ENCODE measurements around the gene DMC1. TPM values are rescaled to one million over a fixed set of nuclear protein-coding genes. Genes with fewer than 3 reads are reported as not detected.

The DMC1 gene
- polyA plus RNA-seq, 10 donors = 3.5 to 9.7 (median 5.4) TPM

DNA sequence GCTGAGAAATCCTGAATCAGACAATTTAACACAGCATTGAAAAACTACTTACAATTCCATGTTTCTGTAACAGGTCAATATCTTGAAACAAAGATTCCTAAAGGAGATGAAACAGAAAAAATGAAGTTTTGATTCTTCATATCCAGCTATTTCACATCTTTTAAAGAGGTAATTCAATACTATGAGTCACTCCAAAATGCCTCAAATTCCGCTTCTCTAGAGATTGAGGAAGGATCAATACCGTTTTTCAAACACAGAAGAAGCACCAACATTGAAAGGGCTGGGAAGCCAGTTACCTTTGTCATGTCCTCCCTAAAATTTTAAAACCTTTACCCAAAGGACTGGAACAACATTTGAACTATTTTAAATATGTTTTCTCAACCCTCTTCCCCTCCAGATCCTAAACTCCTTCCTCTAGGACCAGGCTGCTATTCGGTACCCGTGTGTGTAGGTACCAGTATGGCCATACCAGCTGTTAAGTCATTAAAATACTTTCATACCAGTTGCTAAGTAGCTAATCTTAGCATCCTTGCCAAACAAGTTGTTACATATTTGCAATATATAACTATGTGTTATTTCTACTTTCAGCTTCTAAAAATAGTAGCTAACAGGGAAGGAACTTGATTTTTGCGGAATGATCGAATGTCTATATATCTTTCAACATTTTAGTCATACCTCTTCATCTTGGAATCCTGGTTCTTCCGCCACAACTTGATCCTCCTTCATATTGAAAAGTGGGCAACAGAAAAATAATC is 2.3 kb downstream of the DMC1 start:
- DNase-seq = peak in 1 of 3 donors; percentile 12

DNA sequence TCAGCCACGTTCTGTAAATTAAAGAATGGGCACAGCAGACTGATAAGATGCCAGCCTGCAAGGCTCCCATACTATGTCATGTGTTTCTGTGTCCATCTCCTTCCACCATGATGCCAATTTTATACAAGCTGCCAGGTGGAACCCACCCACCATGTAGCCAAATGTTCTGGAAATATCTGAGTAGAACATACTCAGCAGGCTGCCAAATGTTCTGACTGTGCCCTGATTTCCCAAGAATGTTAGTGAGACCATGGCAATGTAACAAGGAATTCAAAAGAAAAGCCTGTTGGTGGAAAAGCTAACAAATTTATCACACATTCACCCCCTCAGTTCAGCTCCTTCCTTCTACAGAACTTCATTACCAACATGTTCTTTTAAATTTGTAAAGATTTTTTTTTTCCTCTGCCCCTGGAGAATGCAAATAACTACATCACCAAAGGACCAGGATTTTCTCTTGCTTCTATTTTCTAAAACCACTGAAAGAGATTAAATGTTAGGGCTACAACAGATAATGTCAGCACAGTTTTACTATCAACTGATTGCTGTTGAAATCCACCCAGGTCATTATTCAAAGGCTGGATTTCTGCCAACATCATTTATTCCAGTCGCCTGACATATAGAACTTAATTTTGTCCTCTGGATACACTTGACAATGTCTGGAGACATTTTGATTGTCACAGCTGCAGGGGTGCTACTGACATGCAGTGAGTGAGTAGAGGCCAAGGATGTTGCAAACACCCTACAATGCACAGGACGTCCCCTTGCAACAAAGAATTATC is 3.1 kb downstream of the DMC1 start:
- peak in 1 of 3 donors; percentile 4 for DNase-seq

DNA sequence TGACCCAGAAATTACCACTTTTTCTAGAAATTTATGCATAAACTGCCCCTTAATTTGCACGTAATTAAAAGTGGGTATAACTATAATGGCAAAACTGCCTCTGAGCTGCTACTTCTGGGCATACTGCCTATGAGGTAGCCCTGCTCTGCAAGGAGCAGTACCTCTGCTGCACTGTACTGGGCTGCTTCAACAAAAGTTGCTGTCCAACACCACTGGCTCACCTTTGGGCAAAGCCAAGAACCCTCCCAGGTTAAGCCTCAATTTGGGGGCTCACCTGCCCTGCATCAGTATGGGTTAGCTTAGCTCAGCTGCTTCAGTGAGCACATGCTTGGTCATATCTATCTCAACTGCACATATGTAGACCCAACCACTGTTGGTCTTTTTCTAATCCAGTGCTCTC is 4.5 kb downstream of the DMC1 start:
- no peak for DNase-seq

DNA sequence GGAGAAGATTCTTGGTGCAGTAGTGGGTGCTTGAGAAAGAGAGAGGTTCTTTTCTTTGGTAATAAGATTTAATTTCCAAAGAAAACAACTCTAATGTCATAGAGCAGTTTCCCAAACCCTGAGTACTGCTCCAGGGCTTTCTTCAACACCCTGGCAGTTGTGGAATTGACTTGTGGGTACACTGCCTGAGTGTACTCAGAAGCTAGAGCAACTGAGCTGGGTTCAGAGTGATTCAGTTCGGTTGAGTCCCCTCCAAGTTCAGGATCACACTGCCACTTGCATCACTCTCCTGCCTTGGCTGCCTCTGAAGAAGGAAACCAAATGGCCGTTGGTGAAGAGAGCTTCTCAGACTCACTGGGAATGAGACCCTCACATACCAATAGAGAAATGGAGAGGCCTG is 5.3 kb downstream of the DMC1 start:
- DNase-seq = no peak

DNA sequence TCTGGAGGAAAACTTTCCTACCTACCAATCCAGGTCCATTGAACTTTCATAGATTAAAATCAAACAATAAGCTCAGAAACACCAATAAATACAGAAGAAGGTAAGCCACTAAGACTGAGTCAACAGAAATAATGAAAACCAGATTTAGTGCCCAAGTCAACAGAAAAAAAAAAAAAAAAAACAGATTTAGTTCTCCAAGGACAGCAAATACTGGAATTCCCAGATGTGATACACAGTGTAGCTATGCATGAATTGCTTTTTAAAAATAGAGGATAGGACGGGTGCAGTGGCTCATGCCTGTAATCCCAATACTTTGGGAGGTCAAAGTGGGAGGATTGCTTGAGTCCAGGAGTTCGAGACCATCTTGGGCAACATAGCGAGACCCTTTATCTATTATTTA is 15.7 kb downstream of the DMC1 start:
- peak in 1 of 3 donors; percentile 34 for DNase-seq

DNA sequence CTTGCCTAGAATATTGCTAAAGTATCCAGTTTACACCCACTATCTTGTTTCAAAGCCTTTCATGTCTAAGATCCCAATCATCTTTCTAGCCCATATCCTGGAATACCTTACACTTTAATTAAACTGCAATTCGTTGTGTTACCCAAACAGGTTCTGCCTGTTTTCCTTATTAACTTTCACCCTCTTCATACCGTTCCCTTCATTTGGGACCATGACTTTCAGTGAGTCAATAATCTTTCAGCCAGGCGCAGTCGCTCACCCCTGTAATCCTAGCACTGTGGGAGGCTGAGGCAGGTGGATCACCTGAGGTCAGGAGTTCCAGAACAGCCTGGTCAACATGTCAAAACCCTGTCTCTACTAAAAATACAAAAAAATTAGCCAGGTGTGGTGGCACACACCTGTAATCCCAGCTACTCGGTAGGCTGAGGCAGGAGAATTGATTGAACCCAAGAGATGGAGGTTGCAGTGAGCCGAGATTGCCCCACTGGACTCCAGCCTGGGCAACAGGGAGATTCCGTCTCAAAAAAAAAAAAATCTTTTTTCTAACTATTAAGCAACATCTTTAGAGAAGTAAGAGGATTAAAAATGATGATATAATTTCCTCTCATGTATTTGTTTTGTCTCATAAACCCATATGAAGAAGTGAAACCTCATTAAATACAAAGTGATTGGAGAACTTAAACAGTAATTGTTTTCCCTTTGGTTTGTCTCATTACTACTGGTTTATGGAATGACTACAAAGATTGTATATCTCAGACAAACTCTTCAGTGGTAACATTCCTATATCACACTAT is 20.7 kb downstream of the DMC1 start:
- no peak for DNase-seq

DNA sequence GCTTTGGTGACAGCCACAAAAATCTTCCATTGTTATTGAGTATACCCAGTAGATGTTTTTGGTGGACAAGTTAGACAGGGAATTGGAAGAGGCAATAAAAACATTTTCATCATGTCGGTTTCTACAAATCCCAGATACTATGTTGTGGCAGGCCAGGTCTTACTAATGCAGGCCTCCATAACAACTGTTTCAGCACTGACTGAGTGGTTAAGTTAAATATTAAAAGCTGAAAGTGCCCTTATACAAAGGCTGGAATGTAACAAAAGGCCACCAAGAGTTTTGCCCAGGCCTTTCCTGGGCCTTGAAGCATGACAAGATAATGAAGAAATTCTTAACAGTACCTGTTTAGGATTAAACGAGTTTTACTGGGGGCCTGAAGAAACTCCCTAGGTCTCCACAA is 29.3 kb downstream of the DMC1 start:
- DNase-seq = no peak

DNA sequence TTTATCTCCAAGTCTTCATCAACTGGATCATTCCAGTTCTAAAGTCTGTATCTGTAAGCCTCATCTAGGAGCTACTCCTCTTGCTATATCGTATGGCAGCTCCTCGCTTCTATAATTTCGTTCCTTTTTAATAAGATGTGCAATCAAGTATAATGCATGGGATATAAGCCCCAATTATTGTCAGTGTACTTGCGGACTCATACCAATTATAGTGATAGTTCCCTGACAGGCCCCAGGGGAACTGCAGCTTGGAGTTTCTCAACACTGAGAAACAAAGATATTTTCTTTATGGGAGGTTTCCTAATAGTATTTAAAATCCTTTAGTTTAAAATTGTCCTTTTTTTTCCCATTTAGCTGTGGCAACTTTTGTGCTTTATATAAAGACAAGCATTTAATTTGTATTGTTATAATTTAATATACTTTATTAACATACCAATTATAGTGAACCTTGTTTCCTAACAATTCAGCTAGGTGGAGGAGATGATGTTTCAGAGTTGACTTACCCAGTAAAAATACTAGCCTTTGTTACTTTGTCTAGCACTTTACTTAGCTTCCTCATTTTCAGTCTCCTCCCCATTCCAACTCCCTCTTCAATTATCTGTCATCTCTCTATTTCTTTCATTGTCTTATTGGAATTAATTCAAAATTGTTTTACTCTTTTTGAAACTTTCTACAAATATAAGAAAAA is 38.6 kb downstream of the DMC1 start:
- DNase-seq = no peak

DNA sequence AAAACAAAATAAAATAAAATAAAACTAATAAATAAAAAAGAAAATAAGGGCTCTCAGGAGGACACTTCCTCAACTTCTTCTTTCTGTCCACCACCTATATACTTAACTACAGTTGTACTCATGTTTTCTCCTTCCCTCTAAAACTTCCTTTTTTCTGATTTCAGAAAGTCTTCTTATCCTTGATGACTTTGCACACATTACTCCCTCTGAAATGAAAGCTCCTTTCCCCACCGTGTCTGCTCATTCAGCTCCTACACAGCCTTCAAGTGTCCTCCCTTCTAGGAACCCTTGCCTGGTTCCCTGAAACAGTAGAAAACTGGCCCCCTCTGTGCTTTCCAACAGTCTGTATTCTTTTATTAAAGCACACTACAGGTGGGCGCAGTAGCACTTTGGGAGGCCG is 45.6 kb downstream of the DMC1 start:
- DNase-seq = no peak

DNA sequence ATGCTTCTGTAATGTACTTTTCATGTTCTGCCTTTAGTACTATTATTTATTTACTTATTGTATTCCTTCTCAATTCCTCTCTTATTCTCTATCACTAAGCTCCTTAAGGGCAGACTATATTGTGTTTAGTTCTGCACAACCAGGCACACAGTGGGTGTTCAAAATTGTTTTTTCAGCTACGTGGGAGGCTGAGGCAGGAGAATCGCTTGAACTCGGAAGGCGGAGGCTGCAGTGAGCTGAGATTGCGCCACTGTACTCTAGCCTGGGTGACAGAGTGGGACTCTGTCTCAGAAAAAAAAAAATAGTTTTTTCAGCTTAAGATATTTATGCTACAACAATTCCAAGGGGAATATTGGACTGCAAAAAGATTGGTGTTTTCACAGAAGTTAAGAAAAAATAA is 46.5 kb downstream of the DMC1 start:
- no peak for DNase-seq

DNA sequence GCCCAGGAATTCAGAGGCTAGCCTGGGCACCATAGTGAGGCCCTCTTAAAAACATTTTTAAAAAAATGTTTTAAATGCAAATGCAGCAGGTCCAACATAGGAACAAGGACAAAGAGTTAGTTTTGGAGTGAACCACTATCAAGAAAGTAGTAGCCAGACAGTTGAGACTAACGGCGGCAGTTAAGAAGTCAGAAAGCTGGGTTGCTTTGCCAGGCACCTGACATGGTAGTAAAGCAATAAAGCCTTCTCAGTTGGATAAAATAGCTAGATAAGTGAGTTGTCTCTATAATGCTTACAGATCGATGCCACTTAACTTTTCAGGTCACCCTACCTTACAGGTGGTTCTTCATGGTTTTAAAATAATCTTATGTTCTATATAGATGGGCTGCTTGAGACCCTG is 47.0 kb downstream of the DMC1 start:
- DNase-seq = no peak

DNA sequence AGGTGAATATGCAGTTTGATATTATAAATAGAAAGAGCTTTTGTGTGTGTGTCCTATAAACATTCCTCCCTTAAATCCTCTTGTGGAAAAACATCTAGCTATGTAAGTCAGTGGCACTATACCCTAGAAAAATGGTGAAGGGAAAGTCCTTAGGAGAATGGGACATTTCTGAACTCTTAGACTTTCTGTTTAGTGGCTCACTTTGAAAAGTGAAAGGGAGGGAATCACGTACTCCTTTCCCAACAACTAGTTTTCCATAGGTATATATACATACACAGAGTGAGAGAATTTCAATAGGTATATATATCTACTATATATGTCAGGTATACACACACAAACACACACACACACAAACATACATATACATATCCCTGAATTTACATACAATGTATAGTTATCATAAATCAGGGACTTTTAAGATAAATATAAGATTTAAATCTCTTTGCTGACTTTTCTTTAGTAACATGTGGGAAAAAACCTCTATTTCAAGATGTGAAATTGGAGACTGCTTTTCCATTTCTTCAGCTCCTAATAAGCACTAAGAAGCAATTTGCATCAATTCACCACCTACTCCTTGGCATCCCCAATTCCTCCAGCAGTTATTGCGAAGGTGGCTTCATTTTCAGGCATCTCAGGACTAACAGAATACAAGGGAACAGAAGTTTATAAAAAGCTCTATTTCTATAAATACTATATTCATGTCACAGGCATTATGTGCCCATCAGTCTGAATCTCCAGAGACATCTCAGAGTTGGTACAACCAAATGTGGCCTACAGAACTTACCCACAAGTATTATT is 50.3 kb downstream of the DMC1 start:
- no peak for DNase-seq

DNA sequence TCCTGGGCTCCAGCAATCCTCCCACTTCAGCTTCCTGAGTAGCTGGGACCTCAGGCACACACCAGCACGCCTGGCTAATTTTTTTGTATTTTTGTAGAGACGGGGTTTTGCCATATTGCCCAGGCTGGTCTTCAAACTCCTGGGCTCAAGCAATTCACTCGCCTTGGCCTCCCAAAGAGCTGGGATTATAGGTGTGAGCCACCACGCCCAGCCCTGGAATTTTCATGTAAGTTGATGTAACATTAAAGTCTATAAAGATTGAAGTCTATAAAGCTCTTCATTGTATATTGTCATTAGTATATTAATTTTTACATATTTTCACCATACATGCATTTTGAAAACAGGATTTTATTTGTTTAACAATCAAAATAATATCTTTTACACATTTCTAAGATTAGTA is 51.4 kb downstream of the DMC1 start:
- DNase-seq = no peak

DNA sequence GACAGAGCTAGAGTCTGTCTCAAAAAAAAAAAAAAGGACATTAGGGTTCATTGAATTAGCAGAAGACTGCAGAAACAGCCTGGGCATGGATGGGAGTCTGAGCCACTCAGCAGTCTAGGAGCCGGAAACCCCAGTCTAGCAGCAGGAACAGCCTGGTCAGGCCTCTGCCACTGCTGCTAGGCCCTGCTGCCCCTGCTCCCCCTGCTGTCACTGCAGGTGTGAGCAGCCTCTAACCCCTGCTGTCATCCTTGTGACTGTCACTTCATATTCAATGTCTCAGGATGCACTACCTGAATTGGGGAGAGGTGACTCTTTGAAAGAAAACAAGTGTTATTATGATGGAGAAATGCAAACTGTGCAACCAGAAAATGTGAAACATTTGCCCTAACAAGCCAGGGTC is 56.9 kb downstream of the DMC1 start:
- DNase-seq = no peak

DNA sequence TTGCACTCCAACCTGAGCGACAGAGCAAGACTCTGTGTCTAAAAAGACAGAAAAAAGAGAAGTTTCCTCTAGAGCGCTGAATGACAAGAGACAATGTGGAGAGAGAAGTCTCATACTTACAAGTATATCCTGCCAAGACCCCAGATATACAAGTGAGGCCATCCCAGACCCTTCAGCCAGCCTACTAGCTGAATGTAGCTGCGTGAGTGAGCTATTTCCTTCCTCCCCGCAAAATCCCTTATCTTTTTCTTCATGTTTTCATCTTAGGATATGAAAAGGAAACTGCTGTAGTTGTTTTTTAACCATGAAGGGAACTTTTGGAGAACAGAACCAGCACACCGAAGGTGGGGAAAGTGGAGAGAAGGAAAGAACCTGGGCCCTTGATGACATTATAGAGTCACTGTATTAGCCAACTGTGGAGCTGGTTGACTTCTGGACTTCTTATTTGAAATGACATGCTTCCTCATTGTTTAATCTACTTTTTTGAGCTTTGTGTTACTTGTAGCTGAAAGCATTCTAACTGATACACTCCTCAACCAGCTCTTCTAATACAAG is 59.5 kb downstream of the DMC1 start:
- DNase-seq = no peak

DNA sequence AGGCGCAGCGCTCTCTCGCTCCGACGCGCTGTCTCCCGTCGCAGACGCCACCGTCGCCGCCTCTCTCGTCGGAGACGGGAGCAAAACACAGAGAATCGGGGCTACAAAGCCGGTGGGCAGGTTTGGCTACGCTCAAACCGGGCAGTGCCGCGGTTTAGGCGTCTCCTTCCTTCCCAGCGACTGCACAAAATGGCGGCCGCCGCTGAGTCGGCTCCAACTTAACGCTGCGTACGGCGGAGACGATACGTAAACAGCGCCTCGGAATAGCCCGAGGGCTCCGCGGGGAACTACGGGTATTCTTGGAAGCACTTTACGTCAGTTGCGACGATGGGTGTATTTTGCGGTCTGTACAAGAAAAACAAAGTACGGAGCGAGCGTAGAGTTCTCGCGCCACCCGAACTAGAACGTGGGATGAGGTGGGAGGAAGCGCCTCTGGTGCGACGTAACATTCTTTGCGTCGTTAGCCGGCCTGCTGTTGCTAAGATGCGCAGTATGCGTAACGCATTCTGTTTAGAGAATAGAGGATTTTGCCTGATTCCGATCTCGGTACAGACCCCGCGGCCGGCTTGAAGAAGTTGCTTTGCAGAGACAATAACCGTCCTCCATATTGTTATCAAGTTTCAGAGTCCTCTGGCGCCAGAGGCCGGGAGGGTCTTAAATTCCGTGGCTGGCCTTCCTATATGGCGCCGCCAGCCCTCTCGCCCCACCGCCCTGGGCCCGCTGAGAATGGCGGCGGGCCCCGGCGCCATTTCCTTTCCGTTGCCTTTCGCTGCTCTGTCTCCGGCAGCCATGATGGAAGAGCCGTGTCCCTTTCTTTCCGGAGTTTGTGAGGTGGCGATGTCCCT is 63.6 kb downstream of the DMC1 start, which contains the start of gene DDX17:
TSS of gene DDX17 (minus strand) at position 194 of the 845 bp plus-strand sequence.
- DNase-seq = peak; percentile 98 to 99 (median 99)

DNA sequence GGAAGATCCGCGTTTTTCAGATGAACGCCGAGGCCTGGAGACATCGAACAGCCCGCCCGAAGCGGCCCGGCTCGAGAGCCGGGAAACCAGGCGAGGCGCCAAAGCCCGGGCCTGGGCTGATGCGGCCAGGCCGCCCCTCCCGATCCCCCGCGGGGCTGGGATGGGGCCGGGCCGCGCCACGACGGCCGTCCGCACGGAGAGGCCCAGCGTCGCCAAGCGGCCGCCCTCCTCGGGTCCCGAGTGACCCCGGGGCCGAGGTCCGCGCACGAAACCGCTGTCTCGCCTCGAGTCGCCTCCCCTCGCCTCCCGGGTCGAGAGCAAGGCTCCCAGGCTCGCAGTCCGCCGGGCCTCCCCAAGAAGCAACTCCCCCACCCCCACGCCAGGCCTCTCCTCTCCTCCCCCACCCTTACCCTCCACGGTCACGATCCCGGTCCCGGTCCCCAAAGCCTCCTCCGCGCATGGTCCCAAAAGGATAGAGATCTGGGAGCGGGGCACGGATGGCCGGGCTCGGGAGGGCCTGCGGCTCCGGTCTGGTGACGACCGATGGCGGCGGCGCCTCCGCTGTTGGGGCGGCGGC is 64.4 kb downstream of the DMC1 start:
- peak; percentile 66 to 96 (median 89) for DNase-seq

DNA sequence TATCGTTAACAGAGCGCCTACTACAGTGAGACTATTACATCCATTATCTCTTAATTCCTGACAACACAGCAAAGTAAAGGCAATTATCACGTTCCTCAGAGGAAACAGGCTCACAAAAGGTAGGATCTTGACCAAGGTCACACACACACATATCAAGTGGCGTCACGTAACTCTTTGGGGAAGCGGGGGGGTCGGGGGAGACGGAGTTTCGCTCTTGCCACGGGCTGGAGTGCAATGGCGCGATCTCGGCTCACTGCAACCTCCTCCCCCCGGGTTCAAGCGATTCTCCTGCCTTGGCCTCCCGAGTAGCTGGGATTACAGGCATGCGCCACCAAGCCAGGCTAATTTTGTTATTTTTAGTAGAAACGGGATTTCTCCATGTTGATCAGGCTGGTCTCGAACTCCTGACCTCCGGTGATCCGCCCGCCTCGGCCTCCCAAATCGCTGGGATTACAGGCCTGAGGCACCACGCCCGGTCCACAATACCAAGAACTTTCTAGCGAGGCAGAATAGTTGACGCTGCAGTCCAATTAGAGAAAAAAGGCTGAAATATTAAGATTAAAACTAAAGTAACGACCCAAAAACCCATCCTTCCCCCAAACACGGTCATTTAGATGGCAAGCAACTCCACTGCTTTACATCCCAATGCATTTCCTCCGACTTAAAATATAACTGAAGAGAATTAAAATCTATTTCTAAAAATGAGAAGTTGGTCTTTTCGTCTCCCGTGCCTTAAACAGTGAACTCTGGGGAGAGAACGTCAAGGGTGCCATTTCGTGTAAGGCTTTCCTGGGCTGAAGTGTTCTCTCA is 65.0 kb downstream of the DMC1 start:
- DNase-seq = peak; percentile 36 to 66 (median 38)
